Upper lobe of left lung (tissue), 6 donors: ENCODE results near the gene FRMD5. TPM values are rescaled to one million over a fixed set of nuclear protein-coding genes. Genes with fewer than 3 reads are reported as not detected.
"Not testable (repeated sequence)": the region's sequence is repeated elsewhere in the genome, so short reads cannot be mapped to it uniquely, and the experiment has no call there.

Experiments used
- ATAC-seq, 2 donors: fragments of 200-7000 bp; cut with Tn5 transposase; one replicate each; pipeline ENCODE4 v1.9.1; 2022; ENCODE audit warnings: mild to moderate bottlenecking in 2 of 2, moderate library complexity in 2 of 2; ENCODE audit not compliant: low FRiP score in 2 of 2
- DNase-seq, 2 donors: peaks; one replicate each; pipeline ENCODE4 v3.0.0-alpha.2; 2019 to 2020
- H3K27ac ChIP-seq, 4 donors: fragments of 200-600 bp; sonication (generic); one replicate each; pipeline ENCODE4 v1.5.1; 2016 to 2019
- H3K27me3 ChIP-seq, 4 donors: fragments of 200-600 bp; sonication (generic); one replicate each; pipeline ENCODE4 v1.5.1; 2017 to 2019
- H3K36me3 ChIP-seq, 4 donors: fragments of 200-600 bp; sonication (generic); one replicate each; pipeline ENCODE4 v1.5.1; 2016 to 2019
- H3K4me1 ChIP-seq, 4 donors: fragments of 200-600 bp; sonication (generic); one replicate each; pipeline ENCODE4 v1.5.1; 2018 to 2019
- H3K4me3 ChIP-seq, 4 donors: fragments of 200-600 bp; sonication (generic); one replicate each; pipeline ENCODE4 v1.5.1; 2017 to 2019; ENCODE audit warnings: mild to moderate bottlenecking in 2 of 4, moderate library complexity in 1 of 4
- H3K9me3 ChIP-seq, 4 donors: fragments of 200-600 bp; sonication (generic); one replicate each; pipeline ENCODE4 v1.5.1; 2018 to 2019
- EP300 ChIP-seq, 4 donors: sonication (generic); formaldehyde crosslinking; IDR thresholded peaks; one replicate each; pipeline ENCODE4 v1.5.1; 2017; ENCODE audit warnings: antibody characterized with exemption in 4 of 4, control low read depth in 2 of 4
- POLR2A ChIP-seq, 4 donors: fragments of 450-650 bp; IDR thresholded peaks; one replicate each; pipeline ENCODE4 v1.5.1; 2016 to 2017; ENCODE audit warnings: antibody characterized with exemption in 4 of 4, mild to moderate bottlenecking in 2 of 4
- POLR2AphosphoS5 ChIP-seq, 2 donors: sonication (generic); formaldehyde crosslinking; IDR thresholded peaks; one replicate each; pipeline ENCODE4 v1.5.1; 2017; ENCODE audit warnings: antibody characterized with exemption in 2 of 2
- WGBS, 2 donors: methylation state at CpG; one replicate each; pipeline ENCODE4 v1.1.5; 2017 to 2018; 5-methylcytosine and 5-hydroxymethylcytosine counted together
- total RNA-seq, 6 donors: library from RNA; depleted of rRNA in 4 of 6; stranded (reverse); fragments of >200 nt in 4 of 6; gene quantifications; one replicate each; pipeline versions ENCODE4 v1.1.0 to v1.2.1, GENCODE V29; 2016 to 2021
- TF ChIP-seq, protein P1 (sequence below), 6 experiments: fragments of 450-650 bp in 4 of 6; fragments of 200-600 bp in 2 of 6; sonication (generic) in 2 of 6; IDR thresholded peaks; one replicate each; pipeline ENCODE4 v1.5.1; 2016 to 2019; ENCODE audit warnings: antibody characterized with exemption in 6 of 6
- donor health status: DM: no; HTN: no; CAD: no; lungs with moderate emphysema.
- donor health status: DM: no; HTN: yes; CAD: no; lungs with severe emphysema.

Gene FRMD5
- total RNA-seq, 6 donors from 2014 or later: 0.15 to 1.3 (median 0.99) TPM; not detected in 2

DNA sequence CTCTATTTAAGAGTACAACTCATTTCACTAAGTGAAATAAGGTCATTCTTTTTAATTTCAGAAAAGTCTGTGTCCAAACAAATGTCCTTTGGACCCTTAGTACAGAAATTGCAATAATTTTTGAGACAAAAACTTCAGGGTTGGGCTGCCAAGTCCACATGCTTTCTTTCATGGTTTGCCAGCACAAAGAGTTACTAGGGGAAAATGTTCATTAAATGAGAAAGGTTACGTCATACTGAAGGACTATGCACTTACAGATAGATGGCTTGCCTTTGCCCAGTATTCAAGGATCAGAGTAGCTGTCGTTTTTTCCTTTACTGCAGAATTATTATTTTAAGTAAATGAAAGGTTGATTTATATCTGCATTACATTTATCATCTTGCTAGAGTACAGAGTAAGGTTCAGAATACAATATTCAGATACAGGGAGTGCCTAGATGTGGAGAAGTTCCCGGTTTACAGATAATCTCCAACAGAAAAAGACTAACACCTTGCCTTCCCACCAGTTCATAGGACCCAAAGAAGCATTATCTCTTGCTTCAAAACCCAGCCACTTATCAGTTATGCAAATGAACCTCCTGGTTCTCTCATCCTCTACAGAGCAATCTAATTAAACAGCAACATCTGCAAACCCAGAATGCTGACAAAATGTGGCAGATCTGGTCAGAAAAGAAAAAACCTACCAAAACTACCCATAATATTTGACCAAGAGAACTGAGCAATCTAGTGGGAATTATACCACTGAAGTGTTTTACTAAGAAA, 179.3 kb downstream of the FRMD5 start:
- DNase-seq: no peak
- WGBS, 2 donors: 56 to 65% methylated on average over 3 of the region's 3 CpGs
- H3K27me3 ChIP-seq: no peaks in the 10 kb centered on the region

DNA sequence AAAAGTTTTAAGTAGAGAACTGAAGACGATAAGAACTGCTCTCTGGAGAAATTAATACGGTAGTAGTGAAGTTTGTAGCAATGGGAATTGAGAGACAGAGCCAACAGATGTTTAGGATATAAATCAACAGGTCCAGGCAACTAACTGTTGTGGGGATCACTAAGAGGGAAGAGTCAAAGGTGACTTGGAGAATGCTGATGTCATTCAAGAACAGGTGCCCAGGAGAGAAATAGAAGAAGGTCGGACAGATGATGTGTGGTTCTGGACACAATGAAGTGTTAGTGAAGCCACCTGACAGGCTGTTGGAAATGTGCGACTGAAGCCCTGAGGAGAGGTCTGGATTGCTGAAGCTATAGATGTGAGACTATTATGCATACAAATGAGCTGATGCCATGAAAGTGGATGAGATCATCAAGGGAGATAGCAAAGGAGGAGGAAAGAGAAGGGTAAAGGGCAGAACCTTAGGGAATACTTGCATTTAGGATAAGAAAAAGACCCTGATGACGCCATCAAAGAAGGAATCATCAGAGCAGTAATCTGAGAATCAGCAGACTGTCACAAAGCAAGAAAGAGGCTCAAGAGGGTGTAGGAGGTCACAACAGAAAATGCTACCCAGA, 183.7 kb downstream of the FRMD5 start:
- WGBS, 2 donors: 62 to 72% methylated on average over 5 of the region's 5 CpGs
- Histone ChIP-seq H3K36me3 (no peaks in the 10 kb centered on the region), H3K9me3 (no peaks in the 10 kb centered on the region), H3K4me1 (no peaks in the 10 kb centered on the region), H3K27me3 (no peaks in the 10 kb centered on the region), H3K27ac (no peak overlapping the region), H3K4me3 (no peak overlapping the region)
- no peak for TF ChIP-seq POLR2AphosphoS5 (IDR thresholded peaks at IDR 0.05)
- no peak for TF ChIP-seq EP300 (IDR thresholded peaks at IDR 0.05)
- TF ChIP-seq, protein P1, sequence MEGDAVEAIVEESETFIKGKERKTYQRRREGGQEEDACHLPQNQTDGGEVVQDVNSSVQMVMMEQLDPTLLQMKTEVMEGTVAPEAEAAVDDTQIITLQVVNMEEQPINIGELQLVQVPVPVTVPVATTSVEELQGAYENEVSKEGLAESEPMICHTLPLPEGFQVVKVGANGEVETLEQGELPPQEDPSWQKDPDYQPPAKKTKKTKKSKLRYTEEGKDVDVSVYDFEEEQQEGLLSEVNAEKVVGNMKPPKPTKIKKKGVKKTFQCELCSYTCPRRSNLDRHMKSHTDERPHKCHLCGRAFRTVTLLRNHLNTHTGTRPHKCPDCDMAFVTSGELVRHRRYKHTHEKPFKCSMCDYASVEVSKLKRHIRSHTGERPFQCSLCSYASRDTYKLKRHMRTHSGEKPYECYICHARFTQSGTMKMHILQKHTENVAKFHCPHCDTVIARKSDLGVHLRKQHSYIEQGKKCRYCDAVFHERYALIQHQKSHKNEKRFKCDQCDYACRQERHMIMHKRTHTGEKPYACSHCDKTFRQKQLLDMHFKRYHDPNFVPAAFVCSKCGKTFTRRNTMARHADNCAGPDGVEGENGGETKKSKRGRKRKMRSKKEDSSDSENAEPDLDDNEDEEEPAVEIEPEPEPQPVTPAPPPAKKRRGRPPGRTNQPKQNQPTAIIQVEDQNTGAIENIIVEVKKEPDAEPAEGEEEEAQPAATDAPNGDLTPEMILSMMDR (IDR thresholded peaks at IDR 0.05): no peak
- TF ChIP-seq POLR2A (IDR thresholded peaks at IDR 0.05): no peak
- DNase-seq: no peak
- ATAC-seq: no peak

More for the DNA sequence above, 179.3 kb downstream of the FRMD5 start:
- no peak for TF ChIP-seq POLR2A (IDR thresholded peaks at IDR 0.05)
- TF ChIP-seq, protein P1 (IDR thresholded peaks at IDR 0.05): no peak
- no peak for TF ChIP-seq POLR2AphosphoS5 (IDR thresholded peaks at IDR 0.05)
- TF ChIP-seq EP300 (IDR thresholded peaks at IDR 0.05): no peak
- Histone ChIP-seq H3K4me1 (no peaks in the 10 kb centered on the region), H3K36me3 (no peaks in the 10 kb centered on the region), H3K27ac (no peak overlapping the region), H3K9me3 (no peaks in the 10 kb centered on the region), H3K4me3 (no peak overlapping the region)
- ATAC-seq: no peak

DNA sequence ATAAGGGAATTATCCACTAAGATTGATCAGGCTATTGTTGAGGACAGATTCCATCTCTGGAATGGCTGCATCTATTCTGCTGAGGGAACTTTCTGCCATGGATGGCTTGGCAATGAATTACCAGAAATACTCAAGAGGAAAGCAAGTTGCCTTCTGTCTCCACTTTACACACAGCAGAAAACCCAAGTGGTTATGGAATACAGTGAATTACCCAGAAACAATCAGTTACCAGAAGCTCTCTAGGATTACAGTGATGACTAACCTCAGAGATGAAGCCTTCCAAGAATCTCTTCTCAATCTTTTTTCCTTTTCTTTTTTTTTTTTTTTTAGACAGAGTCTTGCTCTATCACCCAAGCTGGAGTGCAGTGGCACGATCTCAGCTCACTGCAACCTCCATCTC, 185.0 kb downstream of the FRMD5 start:
- H3K36me3 ChIP-seq: no peaks in the 10 kb centered on the region
- H3K9me3 ChIP-seq: no peaks in the 10 kb centered on the region
- no peak for TF ChIP-seq EP300 (IDR thresholded peaks at IDR 0.05)
- TF ChIP-seq POLR2A (IDR thresholded peaks at IDR 0.05): no peak
- no peak for TF ChIP-seq POLR2AphosphoS5 (IDR thresholded peaks at IDR 0.05)
- TF ChIP-seq, protein P1 (IDR thresholded peaks at IDR 0.05): no peak
- DNase-seq (no peak), ATAC-seq (peak in 1 of 2 donors; percentile 50)
- H3K4me1 ChIP-seq: no peaks in the 10 kb centered on the region
- H3K4me3 ChIP-seq: no peak overlapping the region
- H3K27ac ChIP-seq: no peak overlapping the region
- no peaks in the 10 kb centered on the region for H3K27me3 ChIP-seq
- WGBS, 2 donors: 78 to 92% methylated on average over 1 of the region's 1 CpG

DNA sequence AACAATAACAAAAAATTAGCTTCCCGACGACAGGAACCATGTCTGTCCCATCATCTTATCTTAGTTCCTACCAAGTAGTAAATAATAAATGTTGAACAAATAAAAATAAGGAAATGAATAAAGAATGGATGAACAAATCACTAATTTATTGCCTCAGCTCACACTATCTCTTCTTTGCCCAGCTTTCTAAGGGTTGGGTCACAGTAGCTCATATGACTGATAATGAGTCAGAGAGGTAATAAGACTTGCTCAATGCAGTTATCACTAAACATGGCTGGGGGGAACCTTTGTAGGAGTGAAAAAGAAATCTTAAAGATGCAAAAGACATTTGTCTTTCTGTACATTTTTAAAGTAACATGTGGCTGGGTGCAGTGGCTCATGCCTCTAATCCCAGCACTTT, 186.0 kb downstream of the FRMD5 start:
- H3K4me3 ChIP-seq: no peak overlapping the region
- H3K36me3 ChIP-seq: no peaks in the 10 kb centered on the region
- no peaks in the 10 kb centered on the region for H3K4me1 ChIP-seq
- no peaks in the 10 kb centered on the region for H3K27me3 ChIP-seq
- TF ChIP-seq EP300 (IDR thresholded peaks at IDR 0.05) (no peak), POLR2AphosphoS5 (IDR thresholded peaks at IDR 0.05) (no peak), POLR2A (IDR thresholded peaks at IDR 0.05) (no peak)
- TF ChIP-seq, protein P1 (IDR thresholded peaks at IDR 0.05): no peak
- peak in 1 of 2 donors; percentile 58 for ATAC-seq
- WGBS, 2 donors: 82 to 93% methylated on average over 2 of the region's 2 CpGs
- H3K9me3 ChIP-seq: no peaks in the 10 kb centered on the region
- DNase-seq: no peak
- H3K27ac ChIP-seq: no peak overlapping the region

DNA sequence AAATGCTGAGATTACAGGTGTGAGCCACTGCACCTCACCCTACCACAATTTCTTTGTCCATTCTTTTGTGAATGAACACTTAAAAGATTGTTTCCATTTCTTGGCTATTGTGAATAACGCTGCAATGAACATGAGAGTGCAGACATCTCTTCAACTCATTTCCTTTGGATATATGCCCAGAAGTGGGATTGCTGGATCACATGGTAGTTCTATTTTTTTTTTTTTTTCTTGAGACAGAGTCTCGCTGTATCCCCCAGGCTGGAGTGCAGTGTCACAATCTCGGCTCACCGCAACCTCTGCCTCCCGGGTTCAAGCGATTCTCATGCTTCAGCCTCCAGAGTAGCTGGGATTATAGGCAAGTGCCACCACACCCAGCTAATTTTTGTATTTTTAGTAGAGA, 194.8 kb downstream of the FRMD5 start:
- not testable (repeated sequence) for H3K4me1 ChIP-seq, H3K9me3 ChIP-seq, H3K36me3 ChIP-seq, H3K27me3 ChIP-seq, H3K27ac ChIP-seq, ATAC-seq, H3K4me3 ChIP-seq, DNase-seq
- 14 to 17% methylated on average over 6 of the region's 6 CpGs for WGBS, 2 donors
